DLD1 (cell line): ENCODE data around the gene CAPN2.

Source experiments
- in situ Hi-C: cut with HindIII; loops from 2 replicates; pipeline ENCODE4 v1.10.0; 2017; ENCODE audit warnings: low sequenced_read_pairs

CAPN2 gene

DNA sequence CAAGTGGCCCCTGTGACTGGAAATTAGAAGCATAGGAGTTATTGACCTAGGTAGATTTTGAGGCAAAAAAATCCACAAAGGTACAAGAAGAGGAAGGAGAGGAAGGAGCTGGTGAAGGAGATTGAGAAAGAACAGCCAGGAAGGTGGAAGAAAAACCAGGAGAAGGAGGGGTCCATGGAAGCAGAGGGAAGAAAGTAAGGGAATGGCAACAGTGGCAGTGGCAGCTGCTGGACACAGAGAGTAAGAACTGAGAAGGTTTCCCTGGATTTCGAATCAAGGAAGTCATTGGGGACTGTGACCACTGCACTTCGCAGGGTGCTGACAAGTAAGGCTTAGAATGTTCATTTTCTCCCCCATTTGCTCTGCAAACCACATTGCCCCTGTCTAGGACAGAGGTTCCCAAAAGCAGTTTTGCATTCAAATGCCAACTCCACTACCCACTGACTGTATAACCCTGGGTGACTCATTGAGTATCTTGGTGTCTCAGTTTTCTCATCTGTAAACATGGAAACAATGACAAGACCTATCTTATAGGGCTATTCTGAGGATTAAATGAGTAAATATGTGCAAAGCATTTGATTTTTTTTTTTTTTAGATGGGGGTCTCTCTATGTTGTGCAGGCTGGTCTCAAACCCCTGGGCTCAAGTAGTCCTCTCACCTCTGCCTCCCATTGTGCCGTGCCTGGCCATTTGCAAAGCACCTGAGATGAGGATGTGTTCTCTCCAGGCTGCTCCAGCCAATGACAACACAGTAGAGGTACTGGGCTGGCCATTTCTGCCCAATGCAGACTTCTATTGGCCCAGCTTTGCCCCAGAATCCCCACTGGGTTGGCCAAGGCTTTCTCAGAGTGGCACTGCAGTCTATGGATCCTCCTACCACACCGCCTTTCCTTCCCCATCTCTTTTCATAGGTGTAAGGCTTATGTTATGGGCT lies 9.3 kb upstream of the CAPN2 start:
- in situ Hi-C loops = no loop called here

DNA sequence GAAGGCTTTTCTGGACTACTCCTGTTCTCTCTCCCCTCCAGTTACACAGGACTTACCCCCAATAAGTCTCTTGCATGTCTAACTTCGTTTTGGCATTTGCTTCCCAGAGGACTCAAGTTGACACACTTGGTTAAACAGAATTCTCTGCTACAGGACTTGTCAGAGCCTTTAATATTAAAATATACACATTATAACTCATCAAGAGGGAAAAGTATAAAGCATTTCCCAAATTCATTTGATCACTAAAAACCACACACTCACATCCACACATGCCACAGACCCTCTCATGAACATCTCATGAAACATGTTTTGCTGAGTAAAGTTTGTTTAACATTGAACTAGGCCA lies 8.7 kb upstream of the CAPN2 start:
- in situ Hi-C loops = no loop called here

DNA sequence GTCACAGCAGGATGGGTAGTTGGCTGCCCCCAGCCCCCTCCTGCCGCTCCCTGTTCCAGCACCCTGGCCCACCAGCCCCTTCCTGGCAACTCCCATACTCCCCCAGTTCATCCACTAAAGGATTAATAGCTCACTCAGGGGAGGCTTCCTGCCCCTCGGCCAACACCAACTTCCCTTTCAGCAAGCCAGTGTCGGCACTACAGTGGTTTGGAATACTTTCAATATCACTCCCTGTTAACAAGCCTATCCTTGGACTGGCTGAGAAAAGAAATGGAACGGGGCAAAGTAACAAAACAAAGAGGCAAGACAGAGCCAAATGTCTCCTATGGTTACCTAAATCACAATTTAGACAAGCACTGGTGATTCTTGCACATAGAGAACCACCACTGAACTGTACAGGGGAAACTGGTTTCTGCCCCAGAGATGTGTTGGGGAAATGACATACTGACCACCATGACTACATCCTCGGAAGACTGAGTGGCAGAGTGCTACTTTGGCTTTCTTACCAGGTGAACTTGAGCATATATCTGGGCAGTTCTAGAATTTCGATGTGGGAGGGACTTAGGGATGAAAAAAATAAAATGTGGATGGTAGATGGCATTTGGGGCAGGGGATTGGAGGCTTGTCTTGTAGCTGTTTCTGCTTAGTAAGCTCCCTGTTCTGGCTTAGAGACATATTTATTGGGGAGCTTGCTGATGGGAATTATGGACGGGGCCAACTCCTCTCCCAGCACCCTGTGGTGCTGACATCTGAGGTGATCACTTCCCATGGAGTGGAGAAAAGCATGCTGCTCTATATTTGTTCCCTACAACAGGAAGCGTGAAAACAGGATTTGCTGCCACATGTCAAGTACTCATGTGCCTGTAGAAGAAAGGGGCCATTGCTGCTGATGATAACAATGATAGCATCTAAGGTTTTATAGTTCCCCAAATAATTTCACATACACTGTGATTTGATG lies 7.1 kb upstream of the CAPN2 start:
- in situ Hi-C loops = no loop called here

DNA sequence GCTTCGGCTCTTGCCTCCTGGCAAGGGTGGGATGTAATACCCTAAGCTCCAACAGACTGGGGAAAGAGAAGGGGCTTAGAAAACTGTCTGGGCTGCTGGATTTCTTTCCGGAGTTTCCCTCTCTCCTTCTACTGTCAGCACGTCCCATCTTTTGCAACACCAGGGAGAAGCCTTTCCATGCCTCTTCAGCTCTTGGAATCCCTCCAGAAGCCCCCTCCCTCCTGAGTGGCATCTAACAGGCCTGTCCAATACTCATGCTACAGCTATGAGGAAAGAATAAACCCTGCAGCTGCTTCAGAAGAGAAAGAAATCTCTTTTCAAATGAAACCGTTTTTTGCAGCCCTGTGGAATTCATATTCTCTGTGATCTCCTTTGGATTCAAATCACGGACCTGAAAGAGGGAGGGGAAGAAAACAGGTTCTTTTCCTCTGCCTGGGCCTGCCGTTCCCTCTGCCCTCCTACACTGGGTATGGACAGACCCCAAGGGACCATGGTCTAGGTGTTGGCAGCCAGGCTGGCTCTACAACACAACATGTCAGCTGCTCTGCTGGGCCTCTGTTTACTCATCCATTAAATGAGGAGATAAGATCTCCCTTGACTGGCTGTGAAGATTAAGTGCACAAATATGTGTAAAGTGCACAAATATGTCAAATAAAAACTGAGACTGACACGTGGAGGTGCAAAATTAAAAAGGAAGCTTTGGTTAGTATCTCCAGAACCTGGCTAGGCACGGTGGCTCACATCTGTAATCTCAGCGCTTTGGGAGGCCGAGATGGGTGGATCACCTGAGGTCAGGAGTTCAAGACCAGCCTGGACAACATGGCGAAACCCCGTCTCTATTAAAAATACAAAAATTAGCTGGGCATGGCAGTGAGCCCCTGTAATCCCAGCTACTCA lies 6.0 kb upstream of the CAPN2 start:
- in situ Hi-C loops = no loop called here

DNA sequence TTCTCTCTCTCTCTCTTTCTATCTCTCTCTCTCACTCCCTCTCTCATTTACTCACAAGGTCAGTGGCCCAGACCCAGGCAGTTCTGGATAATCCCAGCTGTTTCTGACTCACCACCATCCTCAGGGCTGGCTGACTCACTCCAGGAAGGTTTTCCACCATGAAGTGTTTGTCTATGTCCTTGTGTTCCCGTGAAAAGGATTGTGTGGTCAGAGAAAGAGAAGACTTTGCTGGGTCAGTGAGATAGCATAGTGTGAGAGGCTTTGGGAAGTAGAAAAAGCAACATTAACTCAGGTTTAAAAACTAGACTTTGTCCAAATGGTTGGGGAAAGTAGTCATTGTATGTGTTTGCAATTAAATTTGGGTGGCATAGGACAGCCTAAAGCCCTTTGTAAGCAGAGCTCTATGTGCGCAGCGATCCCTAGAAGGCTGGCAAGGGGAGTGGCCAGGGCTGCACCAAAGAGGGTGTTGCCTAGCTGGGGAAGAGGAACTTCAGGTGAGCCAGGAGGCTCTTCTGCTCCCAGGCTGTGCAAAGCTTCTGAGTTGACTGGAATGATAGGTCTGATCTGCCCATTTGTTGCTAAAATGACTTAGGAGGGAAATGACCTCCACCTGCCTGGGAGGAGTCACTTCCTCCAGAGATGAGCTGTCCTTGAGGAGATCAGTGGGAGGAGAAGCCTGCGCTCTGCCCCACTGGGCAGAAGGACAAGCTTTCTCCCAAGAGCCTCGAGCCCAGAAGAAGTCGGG lies 4.9 kb upstream of the CAPN2 start:
- in situ Hi-C loops = no loop called here

DNA sequence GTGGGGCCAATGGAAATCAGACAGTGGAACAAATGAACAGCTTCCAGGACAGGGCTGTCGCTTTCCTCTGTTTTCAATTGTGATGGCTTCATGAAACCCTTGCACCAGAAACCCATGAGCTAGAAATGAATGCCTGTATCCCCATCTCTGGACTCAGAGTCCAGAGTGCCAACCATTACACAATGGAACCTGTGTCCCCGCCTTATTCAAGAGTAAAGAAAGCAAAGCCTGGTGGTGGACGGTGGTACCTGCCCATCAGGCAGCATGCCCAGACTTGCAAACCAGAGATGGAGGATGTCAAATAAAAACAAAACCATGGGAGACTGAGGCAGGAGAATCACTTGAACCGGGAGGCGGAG lies 4.4 kb upstream of the CAPN2 start:
- in situ Hi-C loops = no loop called here

DNA sequence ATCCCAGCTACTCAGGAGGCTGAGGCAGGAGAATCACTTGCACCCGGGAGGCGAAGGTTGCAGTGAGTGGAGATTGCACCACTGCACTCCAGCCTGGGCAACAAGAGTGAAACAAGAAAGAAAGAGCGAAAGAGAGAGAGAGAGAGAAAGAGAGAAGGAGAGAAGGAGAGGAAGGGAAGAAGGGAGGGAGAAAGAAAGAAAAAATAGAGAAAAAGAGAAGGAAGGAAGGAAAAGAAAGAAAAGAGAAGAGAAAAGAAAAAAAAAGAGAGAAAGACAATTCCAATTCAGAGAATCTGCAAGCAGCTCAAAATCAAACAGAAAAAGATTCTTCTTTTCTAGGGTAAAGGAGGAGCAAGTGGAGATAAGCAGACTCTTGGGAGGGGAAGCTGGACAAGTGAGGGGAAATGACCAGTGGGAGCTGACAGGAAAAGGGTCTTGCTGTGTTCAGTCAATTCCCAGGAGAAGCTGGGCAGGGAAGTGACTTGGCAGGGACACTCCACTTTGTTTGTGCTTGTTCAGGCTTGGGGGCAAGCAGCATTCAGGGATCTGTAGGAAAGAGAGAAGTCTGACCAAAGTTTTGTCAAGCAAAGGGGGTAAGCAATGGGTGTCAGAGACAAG lies 3.6 kb upstream of the CAPN2 start:
- in situ Hi-C loops = no loop called here

DNA sequence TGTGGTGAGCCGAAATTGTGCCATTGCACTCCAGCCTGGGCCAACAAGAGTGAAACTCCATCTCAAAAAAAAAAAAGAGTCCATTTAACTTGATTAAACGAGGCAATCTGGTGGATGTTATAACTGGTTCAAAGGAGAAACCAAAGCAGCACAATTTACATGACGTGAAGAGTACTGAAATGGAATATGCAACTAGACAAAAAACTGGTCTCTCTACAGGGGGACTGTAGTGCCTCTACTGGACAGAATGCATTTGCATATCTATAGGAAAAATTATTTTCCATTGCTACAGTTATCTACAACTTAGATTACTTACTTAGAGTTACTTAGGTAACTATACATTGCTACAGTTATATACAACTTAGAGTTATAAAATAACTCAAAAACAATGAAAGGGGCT lies 2.7 kb upstream of the CAPN2 start:
- in situ Hi-C loops = no loop called here

DNA sequence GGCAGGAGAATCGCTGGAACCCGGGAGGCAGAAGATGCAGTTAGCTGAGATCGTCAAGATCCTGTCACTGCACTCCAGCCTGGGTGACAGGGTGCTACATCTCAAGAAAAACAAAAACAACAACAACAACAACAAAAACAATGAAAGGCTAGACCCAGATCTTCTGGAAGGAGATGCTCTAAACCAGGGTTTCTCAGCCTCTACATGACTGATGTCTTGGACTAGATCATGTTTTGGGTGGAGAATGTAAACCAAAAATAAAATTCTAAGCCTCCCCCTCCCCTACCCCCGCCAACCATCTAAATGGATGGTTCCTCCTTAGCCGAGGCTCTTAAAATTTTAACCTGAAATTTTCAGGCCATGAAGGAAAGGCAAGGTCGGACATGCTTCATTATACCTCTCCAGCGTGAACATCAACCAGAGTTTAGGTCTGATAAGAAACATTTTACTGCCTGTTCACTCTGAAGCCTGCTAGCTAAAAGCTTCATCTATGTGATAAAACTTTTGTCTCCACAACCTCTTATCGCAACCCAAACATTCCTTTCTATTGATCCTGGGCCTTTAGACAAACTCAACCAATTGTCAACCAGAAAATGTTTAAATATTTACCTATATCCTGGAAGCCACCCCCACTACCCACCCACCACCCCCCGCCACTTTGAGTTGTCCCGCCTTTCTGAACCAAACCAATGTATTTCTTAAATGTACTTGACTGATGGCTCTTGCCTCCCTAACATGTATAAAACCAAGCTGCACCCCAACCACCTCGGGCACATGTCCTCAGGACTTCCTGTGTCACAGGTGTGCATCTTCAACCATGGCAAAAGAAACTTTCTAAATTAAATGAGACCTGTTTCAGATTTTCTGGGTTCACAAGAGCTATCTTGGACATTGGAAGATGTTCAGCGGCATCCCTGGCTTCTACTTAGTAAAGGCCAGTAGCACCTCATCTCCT lies 1.9 kb upstream of the CAPN2 start:
- in situ Hi-C loops = no loop called here

DNA sequence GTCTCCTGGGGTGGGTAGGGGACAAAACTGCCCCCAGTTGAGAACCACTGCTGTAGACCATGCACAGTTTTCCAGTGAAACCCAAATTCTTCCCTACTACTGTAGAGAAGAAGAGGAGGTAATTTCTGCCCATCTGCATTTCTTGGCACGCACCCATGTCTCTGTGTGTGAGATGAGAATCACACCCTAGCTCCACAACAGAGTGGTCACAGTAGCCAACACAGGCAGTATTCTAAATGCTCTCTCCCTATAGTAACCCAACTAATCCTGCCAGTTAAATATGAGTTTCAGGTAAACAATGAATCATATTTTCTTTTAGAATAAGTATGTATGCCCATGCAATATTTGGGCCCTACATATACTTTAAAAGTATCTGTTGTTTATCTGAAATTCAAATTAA lies 1.2 kb upstream of the CAPN2 start:
- in situ Hi-C loops = no loop called here

DNA sequence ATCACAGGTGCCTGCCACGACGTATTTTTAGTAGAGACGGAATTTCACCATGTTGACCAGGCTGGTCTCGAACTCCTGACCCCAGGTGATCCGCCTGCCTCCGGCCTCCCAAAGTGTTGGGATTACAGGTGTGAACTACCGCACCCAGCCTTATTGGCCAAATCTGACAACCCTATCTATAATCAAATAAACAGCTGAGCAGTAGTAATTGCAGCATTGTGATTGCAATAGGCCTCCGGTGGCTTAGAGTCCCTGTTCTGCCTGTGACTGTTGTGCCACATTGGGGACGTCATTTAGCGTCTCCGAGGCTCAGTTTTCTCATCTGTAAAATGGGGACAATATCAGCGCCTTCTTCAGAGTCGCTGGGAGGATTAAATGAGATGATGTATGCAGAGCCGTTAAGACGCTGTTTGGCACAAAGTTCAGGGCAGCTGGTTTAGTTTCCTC lies 569 bp upstream of the CAPN2 start:
- in situ Hi-C loops = no loop called here

DNA sequence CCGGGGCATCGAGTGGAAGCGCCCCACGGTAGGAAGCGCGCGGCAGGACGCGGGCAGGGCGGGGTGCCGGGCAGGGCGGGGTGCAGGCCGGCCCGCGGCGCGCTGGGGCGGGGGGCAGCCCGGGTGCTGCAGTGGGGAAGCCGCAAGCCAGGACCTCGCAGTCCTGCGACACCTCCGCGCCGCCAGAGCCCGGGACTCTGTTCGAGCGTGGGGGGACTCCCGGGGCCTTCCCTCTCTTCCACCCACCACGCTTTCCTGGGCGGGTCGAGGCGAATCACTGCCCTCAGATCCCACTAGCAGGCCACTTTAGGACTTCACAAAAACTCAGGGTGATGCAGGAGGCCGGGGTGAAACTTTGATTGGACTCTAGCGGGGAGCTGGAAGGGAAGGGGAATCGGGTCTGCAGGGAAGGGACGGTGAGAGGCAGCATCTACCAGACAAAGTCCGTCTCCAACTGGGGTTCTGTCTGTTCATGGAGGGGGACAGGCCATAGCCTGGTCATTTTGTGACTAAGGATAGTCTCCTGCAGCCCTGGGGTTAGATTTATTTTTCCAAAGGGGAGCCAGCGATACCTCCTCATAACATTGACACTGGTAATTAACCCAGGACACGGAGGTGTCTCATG lies 623 bp downstream of the CAPN2 start:
- in situ Hi-C loops = no loop called here

DNA sequence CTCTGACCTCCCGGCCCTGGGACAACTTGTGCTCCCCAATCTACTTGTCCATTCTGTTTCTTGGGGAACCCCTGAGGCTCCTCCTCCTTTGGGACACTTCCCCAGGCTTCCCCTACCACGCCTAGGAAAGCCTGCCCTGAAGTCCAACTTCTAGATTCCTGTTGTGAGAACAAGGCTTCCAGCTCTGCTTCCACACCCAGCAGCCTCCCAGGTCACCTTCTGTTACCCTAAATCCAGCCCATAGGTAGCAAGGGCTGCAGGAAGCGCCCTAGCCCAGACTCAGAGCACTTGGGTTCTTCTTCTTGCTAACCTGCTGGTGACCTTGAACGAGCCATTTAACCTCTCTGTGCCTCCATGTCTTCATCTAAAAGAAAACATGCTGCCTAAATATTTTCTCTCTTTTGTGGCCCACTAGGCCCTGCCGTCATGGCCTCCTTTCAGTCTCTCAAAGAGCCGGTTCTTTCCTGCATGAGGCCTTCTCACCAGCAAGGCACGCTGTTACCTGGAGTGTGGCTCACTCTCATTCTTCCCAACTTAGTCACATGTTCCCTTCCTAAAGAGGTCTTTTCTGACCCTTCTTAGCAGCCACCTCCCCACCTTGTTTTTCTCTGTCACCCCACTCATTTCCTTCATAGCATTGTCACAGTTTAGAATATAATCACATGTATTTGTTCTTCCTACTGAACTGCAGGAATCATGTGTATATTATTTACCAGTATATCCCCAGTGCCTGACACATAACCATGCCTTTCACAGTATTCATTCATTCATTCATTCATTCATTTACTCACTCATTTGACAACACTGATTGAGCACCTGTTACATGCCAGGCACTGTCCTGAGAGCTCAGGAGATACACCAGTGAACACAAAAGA lies 1.4 kb downstream of the CAPN2 start:
- in situ Hi-C loops = no loop called here

DNA sequence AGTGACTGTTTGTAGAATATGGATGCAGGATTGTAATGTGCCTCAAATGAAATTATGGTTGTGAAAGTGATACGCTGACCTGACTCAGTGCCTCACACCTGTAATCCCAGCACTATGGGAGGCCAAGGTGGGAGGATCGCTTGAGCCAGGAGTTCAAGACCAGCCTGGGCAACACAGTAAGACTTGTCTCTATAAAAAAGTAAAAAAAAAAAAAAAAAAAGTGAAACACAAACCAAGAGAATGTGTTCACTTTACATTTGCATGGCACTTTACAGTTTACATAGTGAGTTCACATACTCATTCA lies 2.0 kb downstream of the CAPN2 start:
- in situ Hi-C loops = no loop called here

DNA sequence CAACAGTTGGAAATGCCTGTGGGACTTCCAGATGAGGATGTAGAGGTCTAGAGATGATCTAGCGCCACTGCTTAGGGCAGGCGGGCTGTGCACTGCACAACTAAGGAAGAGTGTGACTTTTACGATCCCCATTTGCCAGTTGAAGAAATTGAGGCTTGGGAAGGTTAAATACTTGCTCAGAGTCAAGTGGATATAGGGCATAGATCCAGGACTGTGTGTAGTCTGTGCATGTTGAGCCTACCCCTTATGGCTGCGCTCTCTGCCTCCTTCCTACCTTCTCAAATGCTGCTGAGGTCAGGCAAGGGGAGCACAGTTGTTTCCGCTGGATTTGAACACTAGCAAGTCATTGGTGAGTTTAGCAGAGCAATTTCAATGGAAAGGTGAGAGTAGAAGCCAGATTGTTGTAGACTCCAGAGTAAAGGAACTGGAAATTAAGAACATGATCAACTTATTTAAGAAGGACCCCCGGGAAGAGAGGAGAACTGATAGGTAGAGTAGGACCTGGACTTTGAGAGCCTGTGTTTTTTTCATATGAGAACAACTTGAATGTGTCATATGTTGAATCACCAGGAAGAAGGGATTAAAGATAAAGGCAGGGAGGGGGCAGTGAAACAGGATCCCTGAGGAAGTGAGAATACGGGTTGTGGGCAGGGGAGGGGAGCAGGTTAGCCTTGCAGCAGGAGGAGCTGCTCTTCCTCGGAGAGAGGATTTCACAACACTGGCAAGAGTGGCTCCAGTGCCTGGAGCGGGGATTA lies 2.7 kb downstream of the CAPN2 start:
- in situ Hi-C loops = no loop called here

DNA sequence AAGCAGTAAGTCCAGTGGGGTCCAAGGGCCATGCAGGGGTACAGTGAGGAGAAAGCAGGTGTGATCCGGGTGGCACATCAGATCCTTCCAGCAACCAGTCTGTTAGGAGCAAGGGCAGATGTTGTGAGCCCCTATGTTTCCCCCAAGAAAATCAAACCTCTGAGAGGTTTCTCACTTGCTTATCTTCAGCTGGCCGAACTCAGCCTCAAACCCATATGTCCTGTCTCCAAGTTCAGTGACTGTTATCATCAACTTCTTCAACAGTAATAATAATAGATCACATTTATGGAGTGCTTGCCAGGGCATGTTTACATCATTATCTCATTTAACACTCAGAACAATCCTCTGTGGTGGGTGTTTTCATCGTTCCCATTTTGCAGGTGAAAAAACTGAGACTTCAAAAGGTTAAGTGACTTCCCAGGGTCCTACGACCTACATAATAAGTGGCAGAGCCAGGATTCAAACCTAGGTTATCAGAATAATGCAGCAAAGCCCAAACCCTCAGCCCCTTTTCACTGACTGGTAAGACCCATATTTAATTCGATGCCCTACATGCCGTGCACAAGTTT lies 3.3 kb downstream of the CAPN2 start:
- in situ Hi-C loops = no loop called here
